HG02588 (cell line): Measurements from ENCODE around the gene DUSP1.

ENCODE experiments used
- ATAC-seq: cut with Tn5 transposase; IDR thresholded peaks from one replicate; pipeline ENCODE4 v1.9.1; 2021; ENCODE audit warnings: mild to moderate bottlenecking, moderate library complexity; ENCODE audit not compliant: unreplicated experiment

The DUSP1 gene

DNA sequence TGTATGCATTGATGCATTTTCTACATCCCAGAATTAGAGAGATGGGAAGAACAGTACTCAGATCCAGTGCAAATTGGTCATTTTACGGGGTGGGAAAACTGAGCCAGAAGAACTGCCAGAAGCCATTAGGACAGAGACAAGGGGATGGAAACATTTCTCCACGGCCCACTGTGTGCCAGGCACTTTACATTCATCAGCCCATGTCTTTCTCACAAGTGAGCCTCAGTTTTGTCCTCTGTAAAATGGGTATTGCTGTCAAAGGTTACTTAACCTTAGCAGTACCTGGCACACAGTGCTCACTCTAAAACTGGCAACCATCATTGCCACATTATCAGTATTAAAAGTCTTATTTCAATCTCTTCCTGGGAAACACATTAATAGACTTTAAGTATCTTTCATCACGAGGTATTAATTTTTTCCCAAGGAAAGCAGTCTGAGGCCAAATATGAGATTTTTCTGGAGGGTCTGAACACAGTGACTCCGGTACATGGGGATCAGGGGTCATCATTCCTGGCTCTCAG lies 5.2 kb downstream of the DUSP1 start:
- no peak for ATAC-seq

DNA sequence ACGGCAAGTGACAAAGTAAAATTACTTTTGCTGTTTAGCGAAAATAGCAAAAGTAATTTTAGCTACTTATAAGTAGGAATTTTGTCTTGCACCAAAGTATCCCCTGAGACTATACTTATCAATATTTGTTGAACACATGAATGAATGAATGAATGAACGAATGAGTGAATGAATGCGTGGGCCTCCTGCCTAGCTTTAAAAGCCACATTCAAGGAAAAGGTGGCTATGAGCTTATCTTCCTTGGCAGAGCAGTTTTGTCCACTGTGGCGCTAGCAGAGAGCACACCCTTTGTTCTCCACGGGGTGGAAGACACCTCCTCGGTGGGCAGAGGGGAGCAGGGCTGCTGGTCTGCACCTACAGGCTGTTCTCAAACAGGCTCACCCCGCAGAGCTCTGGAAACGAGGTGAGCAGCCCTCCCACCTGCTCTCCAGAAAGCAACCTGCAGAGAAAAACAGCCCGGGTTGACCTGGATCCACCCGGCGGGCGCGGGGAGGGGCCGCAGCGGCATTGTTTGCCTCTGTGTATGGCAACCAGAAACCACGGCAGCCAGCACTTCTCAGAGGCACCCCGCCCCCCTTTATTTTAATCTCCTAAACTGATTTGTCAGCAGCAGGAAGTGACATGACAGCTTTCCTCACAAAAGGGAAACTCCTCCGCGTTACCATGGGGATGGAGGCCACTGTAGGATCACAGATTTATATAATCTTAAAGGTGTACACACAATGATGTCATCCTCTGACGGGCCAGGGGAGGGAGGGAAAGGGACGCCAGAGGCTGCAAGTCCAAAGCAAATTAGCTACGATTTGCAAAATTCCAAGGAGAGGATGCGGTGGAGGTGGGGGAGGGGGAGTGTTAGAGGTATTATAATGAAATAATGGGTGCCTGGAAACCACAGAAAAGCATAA lies 5.9 kb downstream of the DUSP1 start:
- ATAC-seq, result peak; percentile 86

DNA sequence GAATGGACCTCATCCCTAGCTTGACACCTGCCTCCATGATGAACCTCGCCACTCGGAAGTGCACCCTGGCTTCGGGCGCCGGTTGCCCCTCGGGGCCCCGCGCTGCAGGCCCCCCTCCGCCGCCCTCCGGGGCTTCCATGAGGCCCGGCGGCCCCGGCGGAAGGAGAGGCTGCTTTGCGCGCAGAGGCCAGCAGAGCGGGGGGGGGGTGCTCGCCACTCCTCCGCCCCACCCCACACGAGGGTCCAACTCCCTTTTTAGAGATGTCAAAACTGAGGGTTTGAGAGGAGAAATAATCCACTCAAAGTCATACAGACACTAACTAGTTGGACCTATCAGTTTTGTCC lies 7.9 kb downstream of the DUSP1 start:
- no peak for ATAC-seq

DNA sequence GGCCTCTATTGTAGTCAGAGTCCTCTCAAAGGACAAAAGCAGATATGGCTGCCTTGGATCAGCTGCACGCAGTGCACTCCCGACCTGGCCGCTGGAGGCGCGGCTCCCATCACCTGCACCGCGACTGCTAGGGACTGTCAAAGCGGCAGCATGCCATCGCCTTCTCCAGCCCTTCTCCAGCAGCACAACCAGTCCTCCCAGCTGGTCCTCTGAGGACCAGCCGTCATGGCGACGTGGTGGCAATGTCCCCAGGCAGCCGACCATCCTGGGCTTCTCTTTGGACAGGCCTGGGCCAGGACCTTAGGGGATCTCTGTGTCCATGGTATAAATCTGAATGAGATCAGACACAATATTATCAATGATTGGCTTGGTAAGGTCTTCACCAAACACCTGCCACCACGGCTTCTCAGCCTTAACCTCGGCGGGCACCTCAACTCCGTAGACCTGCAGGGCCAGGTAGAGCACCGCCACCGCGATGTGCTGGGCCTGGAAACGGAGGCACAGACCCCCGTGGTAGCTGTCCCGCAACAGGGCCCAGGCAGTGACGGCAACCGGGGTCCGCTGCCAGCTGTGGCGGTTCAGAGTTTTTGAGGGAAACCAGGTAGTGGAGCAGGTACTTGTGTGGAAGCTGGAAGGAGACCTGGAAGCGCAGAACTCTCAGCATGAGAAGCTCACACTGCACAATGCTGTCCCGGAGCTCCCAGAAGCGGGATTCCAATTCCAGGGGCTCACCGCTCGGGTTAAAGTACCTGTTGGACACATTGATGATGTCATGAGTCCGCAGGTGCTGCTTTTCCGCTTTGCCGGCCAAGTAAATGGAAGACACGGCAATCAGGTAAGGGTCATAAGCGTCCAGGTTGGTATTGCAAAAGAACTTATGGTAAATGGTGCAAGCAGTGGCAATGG lies 8.5 kb downstream of the DUSP1 start:
- no peak for ATAC-seq

DNA sequence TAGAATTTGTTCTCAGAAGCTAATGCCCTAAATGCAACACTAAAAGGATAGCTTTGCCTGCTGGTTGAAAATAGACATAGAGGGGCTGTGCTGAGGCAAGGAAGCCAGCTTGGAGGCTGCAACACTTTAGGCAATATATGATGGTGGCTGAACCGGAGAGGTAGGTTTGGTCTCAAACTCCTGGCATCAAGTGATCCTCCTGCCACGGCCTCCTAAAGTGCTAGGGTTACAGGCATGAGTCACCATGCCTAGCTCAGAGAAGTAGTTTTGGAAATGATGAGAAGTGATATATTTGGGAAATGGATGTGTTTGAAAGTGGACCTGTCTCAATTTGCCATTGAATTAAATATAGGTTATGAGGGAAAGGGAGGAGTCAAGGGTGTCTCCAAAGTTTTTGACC lies 10.0 kb downstream of the DUSP1 start:
- no peak for ATAC-seq

DNA sequence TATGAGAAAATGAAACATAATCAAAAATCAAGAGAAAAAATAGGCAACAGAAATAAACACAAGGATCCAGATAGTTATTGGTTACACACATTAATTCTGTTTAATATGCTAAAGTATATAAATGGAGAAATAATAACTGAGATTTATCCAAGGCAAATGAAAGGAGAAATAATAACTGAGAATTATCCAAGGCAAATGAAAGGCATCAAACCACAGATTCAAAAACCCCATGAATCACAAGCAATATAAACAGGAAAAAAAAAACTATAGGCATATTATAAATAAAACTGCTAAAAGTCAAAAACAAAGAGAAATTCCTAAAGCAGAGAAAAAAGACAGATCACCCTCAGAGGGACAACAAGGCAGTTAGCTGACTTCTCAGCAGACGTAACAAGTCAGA lies 10.9 kb downstream of the DUSP1 start:
- ATAC-seq, result no peak

DNA sequence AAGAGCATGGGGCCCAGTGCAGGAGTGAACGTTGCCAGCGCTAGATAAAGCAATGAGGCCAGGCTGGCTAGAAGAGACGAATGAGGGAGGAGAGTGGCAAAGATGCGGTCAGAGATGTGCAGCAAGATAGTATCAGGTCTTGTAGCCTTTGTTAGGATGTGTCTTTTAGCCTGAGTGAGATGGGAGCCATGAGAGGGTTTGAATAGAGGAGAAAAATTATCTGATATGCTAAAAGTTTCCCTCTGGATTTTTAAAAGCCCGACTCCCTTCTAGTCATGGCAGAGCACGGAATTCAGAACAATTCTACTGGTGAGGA lies 12.2 kb downstream of the DUSP1 start:
- ATAC-seq, result no peak

DNA sequence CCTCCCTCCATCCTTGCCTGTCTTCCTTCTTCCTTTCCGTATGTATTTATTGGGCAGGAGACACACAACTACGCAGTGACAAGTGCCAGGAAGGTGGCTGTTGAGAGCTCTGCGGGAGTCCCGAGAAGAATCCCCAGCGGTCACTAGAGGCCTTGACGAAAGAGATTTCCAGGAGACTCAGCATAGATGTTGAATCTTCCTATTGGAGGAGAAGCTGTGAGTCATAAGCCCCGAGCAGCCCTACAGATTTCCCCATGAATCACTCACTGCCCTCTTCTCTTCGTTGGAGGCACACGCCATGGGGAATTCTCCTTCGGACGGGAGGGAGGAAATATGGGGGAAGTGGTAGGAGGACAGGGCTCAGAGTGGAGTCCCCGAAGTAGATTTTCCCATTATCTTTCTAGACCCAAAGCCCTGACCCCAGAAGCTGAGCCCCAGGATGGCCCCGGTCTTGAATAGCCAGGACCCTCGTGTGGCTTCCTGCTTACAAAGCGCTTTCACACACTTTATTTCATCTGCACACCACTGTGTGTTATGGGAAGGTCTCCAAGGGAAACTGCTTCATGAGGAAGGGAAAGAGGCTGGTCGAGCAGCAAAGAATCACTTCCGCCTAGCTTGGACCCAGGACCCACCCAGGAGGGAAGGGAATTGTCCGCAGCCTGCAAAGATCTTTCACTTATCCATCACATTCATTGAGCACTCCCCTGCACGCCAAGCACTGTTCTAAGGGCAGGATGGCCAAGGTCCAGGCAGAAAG lies 12.7 kb downstream of the DUSP1 start:
- no peak for ATAC-seq

DNA sequence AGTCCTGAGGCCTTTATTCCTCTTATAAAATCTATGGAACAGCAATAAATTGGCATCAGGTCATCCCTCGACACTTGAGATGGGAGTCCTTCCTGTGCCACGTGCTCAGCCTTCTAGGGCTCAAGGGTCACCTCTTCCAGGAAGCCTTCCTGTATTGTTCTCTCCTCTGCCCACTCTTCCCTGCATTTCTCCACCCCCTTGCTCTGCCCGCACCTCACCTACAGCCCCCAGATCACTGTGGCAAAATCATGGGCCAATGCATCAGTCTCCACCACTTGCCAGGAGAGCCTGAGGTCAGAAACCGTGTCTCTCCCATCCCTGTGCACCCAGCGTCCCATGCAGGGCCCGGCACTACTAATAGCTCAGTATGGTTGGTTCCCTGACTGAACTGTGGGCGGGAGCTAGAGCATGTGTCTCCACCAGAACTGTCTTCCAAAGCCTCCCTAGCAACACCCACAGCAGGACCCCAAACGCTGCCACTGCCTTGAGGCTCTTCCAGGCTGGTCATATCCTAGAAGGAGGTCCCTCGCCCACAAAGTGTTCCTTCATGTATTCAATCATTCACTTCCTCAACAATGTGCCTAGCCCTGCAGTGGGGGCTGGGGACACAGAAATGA lies 13.5 kb downstream of the DUSP1 start:
- no peak for ATAC-seq

DNA sequence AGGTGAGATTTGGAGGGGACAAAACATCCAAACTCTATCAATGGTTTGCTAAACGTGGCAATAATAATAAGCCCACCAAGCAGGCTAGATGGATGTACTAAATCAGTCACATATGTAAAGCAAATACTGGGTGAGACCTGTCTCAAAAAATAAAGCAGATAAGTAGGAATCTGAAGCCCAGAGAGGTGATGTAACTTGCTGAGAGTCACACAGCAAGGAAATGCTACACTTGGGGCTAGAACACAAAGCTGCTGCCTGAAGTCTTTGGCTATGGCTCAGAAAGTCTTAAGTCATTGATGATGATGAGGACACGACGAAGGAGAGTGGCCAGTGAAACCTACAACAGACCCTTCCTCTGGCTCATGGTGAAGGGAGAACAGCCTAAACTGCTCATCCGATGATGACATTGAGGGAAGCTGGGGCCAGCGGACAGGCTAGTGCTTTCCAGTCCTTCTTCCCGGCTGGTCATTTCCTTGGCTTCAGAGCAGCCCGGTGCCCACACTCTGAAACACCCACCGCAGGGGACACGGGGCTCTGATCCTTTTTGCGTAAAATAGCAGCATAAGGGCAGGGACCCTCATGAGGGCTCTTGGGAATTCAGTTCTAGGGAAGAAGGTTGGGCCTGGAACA lies 14.1 kb downstream of the DUSP1 start:
- no peak for ATAC-seq

DNA sequence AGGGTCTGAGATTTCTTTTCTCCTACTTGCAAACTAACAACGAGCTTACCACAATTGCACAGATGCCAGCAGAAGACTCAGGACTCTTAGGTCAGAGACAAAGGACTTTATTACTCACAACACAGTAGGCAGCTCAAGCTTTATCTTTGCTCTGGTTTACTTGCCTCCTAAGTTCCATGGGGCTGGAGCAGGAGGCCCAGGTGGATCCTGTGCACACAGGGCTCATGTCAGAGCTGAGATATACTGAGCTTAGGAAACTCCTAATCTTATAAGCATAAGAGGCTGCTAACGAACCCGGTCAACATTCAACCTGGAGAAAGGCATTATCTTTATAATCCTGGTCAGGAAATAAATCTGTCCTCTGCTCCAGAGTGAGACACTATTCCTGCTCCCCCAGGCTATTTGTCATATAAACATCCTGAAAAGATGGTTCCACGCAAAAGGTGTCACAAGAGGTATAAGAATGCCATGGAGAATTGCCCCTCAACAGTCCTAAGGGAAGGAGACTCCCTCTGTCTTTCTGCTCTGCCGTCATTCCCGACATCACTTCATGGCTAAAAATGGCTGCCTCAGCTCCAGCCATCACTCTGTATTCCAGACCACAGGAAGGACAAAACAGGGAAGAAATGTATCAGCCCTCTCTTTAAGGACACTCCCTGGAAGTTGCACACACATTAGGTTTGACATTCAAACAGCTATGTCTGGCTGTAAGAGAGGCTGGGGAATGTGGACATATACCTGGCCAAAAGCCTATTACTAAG lies 16.2 kb downstream of the DUSP1 start:
- ATAC-seq, result no peak

DNA sequence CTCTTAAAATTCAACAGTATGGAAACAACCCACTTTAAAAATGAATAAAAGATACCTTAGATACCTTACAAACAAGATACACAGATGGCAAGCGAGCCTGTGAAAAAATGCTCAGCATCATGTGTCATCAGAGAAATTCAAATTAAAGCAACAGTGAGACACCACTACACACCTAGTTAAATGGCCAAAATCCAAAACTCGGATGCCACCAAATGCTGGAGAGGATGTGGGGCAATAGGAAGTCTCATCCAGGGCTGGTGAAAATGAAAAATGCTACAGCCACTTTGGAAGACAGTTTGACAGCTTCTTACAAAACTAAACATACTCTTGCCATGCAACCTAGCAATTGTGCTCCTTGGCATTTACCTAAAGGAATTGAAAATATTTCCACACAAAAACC lies 17.9 kb downstream of the DUSP1 start:
- no peak for ATAC-seq

DNA sequence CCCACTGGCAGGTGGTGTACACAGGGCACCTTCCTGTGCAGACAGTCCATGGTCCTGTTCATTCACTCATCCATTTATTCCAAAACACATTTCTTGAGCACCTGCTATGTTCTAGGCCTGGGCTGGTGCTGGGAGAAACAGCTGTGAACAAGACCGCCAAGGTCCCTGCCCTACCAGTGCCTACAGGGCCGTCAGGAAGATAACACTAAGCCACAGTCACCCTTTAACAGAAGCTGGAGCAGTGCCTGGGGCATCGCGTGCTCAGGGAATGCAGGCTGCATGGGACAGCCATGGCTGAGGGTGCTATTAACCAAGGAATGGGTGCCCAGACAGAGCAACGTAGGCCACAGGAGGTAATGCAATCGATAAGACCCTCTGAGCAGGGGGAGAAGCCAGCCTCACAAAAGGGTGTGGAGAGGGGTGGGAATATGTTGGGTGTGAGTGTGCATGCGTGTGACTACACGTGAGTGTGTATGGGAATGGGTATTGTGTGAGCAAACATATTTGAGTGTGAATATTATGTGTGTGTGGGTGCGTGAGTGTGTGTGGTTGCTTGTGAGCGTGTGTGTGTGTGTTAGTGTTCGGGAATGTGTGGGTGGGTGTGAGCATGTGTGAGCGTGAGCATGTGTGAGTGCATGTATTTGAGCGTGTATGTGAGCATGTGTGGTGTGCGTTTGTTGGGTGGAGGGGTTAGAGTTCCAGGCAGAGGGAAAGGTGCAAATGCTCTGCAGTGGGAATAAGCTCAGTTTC lies 19.1 kb downstream of the DUSP1 start:
- ATAC-seq, result no peak

DNA sequence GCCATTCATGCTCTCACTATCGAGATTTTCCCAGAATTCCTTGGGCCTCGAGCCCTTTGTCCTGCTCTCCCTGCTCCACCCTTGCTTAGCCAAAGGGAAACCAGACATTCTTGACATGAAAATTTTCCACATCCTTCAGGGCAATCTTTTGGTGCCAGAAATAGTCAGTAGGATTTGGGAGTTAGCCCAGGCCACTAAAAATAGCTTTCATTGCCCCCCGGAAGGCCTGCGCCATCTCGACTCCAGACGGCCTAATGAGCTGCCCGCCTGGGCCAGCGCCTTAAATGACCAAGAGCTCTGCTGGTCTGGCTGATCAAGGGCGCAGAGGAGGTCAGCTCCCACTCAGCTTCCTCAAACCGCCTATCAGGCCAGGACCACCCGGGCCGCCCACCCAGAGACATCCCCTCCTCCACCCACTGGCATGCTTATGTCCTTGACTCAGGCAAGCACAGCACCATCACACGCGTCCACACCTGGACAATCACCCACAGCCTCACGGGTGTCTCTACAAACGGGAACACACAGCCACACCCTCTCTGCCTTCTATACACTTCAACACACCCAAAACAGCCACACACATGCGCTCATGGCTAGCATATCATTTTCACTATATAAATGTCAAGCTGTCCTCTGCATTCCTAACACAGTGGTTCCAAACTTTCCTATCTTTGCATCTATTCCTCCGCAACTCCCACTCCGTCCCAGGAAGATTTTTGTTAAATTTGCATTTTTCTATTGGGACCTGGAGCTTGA lies 20.9 kb downstream of the DUSP1 start:
- no peak for ATAC-seq

DNA sequence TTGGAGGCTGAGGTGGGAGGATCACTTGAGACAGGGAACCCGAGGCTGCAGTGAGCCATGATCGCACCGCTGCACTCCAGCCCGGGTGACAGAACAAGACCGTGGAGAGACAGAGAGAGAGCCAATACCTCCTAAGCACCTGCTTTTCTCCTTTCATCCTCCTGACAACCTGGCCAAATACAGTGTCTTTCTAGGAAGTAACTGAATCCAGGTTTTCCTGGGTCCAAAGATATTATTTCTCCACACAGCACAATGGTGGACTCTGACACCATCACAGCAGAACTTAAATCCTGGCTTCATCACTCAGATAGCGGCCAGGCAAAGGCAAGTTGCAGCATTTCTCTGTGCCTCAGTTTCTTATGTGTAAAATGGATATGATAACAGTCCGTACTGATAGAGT lies 21.9 kb downstream of the DUSP1 start:
- no peak for ATAC-seq

DNA sequence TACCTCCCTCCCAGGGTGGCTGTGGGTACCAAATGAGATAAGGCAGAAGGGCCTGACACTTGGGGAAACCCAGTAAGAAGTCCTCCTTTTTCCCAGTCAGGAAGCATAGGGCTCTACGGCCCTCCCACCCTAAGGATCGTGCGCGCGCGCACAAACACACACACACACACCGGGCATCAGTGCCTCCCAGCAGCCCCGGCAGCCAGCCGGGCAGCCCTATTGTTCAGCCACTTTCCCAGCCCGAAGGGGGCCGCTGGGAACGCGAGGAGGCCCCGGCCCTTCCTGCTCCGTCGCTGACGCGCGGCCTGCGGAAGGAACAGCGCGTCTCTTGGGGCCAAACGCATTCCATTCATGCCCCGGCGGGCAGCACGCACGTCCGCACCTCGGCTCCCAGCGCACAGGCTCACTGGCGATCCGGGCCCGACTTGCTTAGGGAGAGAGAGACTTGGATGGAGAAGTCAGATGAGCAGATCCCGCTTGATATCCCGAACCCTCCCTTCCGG lies 22.6 kb downstream of the DUSP1 start:
- no peak for ATAC-seq

DNA sequence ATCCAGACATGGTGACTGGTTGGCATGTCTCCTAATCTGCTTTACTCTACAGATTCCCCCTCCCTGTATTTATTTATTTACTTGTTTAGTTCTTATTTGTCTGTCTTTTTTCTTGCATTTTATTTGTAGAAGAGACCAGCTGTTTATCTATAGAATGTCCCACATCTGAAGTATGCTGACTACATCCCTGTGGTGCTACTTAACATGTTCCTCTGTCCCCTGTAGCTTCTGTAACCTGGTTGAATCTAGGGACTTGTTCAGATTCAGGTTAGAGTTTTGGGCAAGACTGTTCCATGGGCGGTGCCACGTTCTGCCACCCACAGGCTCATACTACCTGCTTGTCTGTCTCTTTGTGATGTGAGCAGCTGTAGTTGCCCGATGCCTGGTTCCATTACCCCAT lies 23.5 kb downstream of the DUSP1 start:
- no peak for ATAC-seq

DNA sequence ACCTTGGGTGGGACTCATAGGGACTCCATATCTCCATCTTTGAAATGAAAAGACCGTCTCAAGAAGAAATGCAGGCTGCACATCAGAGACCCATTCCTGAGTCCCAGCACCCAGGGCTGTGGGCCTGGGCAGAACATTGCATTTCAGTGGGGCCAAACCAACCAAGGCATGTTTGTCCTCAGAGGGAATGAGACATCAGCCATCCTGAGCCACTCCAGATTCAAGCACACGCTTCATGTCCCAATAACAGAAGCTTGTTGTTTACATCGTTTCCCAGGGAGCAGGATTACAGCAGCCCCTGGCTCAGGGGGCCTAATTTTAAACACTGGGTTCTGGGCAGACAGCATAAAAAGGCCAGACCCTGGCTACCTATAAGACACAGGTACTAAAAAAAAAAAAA lies 24.3 kb downstream of the DUSP1 start:
- no peak for ATAC-seq
